ENCODE data around the gene SAMD1.

SAMD1 gene

DNA sequence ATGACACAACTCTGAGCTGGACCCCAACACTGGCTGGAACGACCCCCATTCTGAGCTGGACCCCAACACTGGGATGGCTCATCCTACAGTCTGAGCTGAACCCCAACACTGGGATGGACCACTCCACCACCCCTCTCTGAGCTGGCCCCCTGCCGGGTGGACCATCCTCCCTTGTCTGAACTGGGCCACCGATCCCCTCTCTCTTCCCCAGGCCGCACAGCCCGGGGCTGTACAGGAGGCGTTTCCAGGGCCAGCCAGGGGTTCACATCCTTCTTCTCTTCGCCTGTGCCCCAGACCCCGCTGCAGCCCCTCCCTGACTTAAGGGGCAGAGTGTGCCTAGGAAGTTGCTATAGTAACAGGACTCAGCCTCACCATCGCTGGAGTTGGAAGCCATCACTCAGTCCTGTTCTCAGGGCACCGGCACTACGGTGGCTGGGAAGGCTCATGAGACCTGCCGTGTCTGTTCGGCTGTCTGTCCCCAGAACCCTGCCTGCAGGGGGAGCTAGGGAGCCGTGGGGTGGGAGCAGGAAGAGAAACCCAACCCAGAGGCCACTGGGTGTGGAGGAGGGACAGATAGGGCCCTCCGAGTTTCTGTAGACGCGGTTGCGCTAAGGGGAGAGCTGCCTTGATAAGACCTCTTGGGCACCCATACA, 23.3 kb upstream of the SAMD1 start:
- DNase-seq (ENCODE audit: low read depth in 1 of 2, low spot score in 1 of 2), result peak in 1 of 2 donors; percentile 39

DNA sequence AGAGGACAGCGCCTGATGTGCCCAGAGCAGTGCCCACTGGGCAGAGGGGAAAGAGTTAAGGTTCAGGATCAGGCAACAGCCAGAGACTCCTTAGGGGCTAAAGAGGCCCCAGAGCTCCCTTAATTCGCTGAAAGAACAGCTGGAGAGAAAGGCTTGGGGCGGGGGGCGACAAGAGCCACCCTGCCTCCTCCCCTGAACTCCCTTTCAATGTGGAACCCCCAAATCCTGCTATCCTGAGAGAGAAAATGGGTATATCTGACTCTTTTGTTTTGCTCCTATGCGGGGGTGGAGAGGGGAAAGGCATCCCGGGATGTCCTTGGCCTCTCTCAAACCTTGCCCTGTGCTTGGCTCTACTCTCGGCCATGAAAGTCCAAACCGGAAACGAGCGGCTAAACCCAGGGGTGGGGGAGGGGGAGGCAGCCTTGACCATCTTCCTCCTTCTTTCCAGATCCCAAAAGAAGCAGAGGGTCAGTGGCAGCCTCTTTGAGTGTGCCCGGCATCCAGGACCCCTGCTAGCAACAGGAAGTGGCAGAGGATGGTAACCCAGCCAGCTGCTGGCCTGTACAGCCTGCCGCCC, 22.3 kb upstream of the SAMD1 start:
- DNase-seq (ENCODE audit: low read depth in 1 of 2, low spot score in 1 of 2), result no peak

DNA sequence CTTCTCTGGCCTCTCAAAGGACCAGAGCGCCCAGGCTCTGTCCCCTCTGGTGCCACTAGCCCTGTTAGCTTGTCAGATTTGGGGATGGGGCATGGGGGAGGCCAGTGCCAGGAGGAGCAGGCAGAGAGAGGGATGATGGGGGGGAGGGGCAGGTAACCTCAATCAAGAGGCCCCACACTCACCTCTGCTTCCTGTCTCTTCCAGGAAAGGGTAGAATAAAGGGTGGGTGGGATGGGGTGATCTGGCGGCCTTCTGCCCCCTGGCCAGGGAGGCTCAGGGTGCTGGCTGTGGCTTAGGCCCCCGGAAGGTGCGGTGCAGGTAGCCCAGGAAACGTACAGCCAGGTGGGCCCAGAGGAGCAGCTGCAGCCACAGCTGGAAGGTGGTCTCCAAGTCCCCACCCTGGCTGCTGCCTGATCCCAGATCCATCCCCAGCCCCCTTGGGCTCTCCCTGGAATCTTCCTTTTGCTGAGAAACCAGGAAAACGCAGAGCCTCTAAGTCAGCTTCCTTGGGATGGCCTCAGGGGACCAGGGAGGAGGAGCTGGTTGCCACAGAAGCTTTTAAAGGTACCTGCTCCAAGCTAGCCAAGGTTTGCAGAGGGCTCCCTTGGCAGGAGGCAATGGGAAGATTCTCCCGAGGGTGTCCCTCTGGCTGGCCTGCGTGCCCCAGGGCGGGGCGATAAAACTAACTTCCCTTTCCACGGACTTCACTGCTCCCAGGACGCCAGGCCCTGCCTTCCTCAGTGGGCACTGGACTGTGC, 21.7 kb upstream of the SAMD1 start:
- no peak for DNase-seq (ENCODE audit: low read depth in 1 of 2, low spot score in 1 of 2)

DNA sequence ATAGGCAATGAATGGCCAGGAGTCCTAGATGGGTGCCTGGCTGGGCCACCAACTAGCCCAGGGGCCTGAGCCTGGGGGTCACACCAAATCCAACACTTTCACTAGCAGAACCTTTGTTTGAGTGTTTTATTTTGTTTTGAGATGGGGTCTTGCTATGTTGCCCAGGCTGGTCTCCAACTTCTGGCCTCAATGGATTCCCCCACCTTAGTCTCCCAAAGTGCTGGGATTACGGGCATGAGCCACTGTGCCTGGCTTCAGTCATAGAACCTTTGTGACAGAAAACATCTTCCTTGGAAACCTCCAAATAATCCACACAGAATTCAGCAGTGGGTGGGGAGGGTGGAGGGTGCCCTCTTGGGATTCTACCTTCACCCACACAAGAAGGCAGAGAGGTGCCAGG, 20.9 kb upstream of the SAMD1 start:
- DNase-seq (ENCODE audit: low read depth in 1 of 2, low spot score in 1 of 2), result no peak

DNA sequence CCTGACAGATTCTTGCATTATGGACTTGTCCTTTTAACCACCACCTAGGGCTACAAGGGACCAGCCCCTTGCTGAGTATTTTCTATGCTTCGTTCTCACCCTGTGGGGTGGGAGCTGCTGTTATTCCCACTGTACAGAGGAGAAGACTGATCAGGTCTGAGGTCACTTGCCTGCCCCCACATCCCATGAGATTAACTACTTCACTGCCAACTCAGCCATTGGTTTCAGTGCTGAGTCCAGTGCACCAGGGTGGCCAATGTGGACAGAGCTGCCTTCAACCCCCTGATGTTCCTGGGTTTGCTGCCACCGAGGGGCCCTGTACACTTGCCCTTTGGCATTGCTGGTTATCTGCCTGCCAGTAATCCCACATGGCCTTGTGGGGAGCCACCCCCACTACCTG, 20.1 kb upstream of the SAMD1 start:
- DNase-seq (ENCODE audit: low read depth in 1 of 2, low spot score in 1 of 2), result no peak

DNA sequence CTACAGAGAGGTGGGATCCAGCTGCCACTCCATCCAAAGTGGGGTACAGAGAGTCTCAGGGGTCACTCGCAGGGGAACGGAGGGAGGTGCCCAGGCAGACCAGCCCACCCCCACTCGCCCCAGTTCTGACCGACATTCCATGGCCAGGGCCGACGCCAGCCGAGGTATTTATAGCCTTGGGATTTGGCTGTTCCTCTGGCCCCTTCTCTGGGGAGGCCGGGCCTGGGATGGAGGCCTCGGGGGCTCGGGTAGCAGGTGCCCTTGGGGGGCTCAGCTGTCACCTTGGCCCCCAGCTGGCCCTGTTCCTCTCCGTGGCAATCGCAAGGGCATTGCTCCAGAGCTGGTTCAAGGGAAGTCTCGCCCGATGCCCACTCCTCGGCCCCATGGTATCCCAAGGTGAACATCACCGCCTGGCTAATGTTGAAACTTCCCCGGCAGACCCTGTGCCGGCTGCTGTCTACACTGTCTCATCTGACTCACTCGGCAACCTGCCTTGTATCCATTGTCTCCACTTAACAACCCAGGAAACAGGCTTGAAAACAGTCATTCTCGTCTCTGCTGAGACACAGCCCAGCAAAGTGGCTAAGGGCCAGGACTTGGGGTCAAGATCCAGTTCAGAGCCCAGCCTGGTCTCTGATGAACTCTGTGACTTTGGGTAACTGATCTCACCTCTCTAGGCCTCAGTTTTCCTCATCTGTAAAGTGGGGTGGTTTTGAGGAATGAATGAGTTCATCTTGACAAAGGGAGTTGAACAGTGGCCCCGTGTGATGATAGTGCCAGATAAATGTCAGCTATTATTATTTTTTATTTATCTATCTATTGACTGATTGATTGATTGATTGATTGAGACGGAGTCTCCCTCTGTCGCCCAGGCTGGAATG, 17.3 kb upstream of the SAMD1 start:
- DNase-seq (ENCODE audit: low read depth in 1 of 2, low spot score in 1 of 2), result no peak

DNA sequence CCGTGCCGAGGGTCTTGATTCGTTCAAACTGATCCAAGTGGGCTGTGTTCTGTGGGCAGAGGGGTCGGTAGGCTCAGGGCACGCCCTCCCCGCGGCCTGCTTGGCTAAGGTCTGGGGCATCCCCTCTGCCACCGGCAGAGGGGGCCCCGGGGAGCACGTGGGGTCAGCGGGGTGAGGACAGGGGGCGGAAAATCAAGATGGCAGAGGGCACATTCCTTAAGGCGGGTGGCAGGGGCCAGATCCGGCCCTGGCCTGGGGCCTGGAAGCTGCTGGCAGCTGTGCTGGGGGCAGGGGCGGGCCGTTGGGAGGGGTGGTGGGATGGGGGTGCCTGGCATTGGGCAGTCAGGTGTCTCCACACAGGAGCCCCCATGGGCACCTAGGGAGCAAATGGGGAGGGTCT, 16.3 kb upstream of the SAMD1 start:
- no peak for DNase-seq (ENCODE audit: low read depth in 1 of 2, low spot score in 1 of 2)

DNA sequence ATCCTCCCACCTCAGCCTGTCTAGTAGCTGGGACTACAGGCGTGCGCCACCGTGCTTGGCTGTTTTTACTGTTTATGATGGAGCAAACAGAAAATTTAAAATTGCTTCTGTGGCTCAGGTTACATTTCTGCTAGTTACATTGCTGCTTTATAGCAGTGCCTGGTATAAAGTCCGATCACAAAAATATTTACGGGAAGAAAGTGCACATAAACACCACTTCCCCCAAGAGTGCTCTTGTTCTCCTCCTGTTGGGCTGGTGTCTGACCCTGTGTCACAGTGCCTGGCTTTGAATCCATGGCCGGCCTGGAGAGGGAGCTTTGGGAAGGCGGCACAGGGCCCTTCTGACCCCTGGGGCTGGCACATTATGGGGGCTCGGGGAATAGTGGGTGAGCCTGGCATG, 15.1 kb upstream of the SAMD1 start:
- no peak for DNase-seq (ENCODE audit: low read depth in 1 of 2, low spot score in 1 of 2)

DNA sequence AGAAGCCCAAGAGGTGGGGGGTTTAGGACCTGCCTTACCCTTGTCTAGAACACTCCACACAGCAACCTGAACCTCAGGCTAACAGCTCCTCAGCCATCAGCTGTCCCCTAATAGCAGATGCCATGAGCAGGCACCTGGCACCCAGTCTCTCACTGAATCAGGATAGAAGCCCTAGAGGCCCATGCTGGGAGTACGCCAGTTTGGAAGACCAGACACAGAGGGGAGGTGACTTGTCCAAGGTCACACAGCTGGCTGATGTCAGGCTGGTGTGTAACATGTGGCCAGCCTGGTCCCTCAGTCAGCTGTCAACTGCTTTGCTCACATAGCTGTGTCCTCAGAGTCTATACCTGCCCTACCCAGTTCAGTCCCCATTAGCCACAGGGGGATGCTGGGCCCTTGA, 12.8 kb upstream of the SAMD1 start:
- DNase-seq (ENCODE audit: low read depth in 1 of 2, low spot score in 1 of 2), result no peak

DNA sequence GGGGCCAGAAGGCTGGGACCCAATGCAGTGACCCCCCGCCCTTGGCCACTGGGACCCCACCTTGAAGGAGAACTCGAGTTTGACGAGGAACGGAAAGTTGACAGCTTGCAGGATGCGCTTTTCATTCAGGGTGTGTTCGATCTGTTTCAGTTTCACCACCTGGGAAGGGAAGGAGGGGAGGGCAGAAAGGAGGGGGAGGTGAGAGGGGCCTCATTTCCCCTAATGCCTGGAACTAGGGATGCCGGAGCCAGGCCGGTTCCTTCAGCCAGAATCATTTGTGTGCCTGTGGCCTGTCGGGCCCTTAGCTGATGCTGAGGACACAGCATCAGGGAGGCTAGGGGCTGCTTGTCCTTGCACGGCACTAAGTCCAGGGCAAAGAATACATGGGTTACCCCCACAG, 12.2 kb upstream of the SAMD1 start:
- no peak for DNase-seq (ENCODE audit: low read depth in 1 of 2, low spot score in 1 of 2)

DNA sequence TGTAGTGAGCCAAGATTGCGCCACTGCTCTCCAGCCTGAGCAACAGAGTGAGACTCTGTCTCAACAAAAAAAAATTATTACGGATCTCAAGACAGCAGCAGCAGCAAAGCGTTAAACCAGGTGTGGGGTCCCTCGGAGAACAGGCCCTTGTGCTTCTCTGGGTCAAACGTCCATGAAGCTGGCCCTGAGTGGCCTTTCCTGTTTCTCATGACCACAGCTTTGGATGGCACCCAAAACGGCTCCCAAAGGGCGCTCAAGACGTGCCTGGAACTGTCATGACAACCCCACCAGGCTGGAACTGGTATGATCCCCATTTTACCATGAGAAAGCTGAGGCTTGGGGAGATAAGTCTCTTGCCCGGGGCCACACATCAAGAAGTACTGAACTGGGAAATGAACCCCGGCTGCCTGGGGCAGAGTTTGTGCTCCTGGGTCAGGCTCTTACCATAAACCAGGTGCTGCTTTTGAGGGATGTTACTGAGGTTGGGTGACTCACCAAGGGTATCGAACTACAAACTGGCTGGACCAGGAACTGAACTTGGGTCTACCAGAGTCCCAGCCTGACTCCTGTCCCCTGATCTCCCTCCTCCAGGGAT, 11.6 kb upstream of the SAMD1 start:
- no peak for DNase-seq (ENCODE audit: low read depth in 1 of 2, low spot score in 1 of 2)

DNA sequence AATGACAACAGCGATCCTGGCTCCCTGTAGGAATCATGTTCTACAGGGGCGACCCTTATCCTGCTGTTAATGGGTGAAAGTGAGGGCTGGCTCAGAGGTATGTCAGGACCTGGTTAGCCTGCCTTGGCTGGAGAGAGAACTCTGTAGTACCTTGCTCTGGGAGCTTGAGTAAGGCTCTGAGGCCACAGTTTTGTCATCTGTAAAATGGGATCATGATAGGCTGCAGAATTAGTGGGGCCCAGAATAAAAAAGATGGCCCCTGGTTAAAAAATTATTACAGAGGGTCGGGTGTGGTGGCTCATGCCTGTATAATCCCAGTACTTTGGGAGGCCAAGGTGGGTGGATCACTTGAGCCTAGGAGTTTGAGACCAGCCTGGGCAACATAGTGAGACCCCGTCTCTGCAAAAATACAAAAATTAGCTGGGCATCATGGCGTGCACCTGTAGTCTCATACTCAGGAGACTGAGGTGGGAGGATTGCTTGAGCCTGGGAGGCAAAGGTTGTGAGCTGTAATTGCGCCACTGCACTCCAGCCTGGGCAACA, 10.5 kb upstream of the SAMD1 start:
- no peak for DNase-seq (ENCODE audit: low read depth in 1 of 2, low spot score in 1 of 2)

DNA sequence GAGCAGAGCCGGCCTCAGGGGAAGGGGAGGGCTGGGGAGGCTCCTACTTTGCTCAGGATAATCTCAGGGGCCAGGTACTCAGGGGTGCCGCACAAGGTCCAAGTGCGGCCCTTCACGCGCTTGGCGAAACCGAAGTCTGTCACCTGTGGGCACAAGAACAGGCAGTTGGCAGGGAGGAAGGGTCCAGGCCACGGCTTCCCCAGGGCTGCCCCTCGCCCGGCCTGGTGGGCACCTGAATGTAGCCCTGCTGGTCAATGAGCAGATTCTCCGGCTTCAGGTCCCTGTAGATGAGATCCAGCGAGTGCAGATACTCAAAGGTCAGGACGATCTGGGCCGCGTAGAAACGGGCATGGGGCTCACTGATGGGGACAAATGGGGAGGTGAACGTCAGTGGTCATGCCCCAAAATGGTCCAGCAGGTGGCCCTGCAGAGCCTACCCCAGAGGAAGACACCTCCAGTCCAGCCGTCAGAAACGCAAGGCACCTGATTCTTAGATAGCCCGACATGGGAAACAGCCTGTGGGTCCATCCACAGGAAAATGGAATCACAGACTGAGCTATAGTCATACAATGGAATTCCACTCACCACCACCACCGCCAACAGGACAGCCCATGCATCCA, 7.1 kb upstream of the SAMD1 start:
- no peak for DNase-seq (ENCODE audit: low read depth in 1 of 2, low spot score in 1 of 2)

DNA sequence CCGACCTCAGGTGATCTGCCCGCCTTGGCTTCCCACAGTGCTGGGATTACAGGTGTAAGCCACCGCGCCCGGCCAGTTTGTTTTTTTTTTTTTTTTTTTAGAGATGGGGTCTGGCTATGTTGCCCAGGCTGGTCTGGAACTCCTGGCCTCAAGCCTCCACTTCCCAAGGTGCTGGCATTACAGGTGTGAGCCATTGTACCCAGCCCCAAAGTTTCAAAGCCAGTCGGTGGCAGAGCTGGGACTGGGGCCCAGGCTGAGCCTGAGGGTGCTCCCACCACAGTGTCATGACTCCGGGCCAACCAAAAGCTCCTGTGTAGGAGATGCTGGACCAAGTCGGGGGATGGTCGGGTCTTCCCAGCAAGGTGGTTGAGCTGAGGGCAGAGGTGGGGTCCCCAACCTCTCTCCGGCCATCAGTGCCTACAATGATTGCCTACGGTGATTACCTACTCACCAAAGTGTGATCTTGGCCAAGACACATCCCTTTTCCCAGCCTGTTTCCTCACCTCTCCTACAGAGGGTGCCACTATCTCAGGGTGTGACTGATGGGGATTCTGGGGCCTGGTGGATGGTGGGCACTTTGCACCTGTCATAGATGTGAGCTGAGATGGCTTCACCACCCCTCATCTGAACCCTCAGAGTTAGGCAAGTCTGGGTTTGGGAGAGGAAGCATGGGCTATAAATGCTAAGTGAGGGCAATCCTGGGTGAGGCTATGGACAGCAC, 5.9 kb upstream of the SAMD1 start:
- DNase-seq (ENCODE audit: low read depth in 1 of 2, low spot score in 1 of 2), result no peak

DNA sequence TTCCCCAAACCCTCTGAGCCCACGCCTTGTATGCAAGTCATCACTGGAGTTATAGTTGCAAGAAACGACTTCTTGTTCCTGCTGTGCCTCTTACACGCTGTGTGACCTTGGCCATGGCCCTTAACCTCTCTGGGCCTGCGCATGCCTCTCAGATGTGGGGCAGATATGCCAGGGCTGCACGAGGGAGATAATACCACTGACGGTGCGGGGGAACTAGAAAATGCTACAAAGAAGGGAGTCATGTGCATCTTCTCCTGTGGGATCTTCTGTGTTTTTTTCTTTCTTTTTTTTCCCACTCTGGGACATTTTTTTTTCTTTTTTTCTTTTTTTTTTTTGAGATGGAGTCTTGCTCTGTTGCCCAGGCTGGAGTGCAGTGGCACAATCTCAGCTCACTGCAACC, 4.3 kb upstream of the SAMD1 start:
- DNase-seq (ENCODE audit: low read depth in 1 of 2, low spot score in 1 of 2), result no peak

DNA sequence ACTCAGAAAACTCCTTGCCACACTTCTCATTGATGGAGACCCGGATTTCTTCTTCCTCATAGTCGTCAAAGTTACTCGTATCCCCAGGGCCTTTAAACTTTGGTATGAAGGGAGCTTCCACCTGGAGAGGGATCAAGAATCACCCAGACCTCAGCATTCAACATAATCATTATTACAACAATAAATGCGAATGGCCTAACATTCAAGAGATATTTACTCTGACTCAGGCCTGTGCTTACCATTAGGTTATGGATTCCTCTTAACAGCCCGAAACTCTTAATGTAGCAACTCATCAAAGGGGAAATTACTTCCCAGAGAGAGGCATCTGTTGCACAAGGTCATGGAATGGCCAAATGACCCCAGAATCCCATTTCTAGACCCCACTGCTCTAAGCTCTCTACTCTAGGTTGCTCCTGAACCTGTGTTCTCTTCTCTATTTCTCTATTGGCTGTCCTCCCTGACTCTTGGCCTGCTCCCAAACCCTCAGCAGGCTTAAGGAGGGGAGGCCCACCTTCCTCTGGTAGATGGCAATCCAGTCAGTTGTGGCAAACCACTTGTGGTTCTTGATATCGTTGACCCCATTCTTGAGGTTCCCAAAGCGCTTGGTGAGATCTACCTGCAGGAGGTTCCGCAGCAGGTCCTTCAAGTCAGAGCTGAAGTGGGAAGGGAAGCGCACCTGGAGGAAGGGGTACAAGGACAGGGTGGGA, 2.7 kb upstream of the SAMD1 start:
- no peak for DNase-seq (ENCODE audit: low read depth in 1 of 2, low spot score in 1 of 2)

DNA sequence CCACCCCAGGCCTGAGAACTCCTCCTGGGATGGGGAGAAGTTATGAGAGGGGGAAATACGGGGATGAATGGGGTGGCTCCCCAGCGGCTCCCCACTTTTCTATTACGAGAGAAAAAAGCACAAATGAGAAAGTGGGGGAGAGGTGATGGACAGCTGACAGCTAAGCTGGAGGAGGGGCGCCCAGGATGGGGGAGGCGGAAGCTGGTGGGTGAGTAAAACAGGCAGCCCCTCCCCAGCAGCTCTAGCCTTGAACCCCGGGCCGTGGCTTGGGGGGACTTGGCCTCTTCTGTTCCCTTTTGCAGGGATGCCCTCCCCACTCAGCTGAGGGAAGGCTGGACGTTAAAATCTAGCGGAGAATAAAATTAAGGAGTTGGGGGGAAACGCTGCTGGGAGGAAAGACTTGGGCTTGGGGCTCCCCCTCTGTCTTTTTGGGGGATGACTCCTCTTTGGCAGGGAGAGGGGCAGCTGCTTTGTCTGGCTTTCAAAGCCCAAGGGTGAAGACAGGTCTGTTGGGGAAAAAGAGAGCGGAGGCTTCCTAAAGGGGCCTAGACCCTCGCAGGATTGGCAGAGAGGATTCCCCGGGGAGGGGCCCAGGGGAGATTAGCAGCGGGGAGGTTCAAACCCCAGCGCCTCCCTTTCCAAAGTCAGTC, 1.4 kb upstream of the SAMD1 start:
- no peak for DNase-seq (ENCODE audit: low read depth in 1 of 2, low spot score in 1 of 2)

DNA sequence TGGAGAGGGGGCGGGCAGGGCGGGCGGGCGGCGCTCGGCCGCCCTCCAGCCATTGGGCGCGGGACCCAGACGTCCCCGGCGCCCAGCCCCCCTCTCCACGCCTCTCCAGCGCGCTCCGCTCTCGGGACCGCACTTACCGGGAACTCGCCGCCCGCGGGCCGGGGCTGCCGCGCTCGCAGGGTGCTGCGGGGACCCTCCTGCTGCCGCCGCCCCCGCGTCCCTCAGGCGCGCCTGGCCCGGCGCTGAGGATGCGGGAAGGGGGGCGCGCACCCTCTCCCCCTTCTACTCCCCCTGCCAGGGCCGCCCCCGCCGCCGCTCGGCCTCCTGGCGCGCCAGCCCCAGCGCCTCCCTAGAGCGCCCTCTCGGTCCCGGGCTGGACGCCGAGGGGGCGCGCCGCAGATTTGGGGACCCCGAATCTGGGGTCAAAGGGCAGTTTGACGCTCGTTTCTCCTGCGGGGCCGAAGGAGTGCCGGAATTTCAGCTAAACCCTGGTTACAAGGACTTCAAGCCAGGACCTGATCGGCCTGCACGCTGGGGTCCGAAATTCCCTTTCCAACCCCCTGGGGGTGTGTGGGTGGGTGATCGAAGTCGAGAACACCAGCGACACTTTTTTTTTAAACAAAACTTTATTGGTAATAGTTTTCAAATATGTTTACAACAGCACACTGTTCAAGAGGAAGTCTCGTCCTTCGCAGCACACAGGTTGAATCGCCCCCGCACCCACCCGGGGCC, 696 bp upstream of the SAMD1 start:
- peak; percentile 43 to 53 for DNase-seq (ENCODE audit: low read depth in 1 of 2, low spot score in 1 of 2)
